Measurements from ENCODE around the gene KCNQ1OT1.

The KCNQ1OT1 gene

DNA sequence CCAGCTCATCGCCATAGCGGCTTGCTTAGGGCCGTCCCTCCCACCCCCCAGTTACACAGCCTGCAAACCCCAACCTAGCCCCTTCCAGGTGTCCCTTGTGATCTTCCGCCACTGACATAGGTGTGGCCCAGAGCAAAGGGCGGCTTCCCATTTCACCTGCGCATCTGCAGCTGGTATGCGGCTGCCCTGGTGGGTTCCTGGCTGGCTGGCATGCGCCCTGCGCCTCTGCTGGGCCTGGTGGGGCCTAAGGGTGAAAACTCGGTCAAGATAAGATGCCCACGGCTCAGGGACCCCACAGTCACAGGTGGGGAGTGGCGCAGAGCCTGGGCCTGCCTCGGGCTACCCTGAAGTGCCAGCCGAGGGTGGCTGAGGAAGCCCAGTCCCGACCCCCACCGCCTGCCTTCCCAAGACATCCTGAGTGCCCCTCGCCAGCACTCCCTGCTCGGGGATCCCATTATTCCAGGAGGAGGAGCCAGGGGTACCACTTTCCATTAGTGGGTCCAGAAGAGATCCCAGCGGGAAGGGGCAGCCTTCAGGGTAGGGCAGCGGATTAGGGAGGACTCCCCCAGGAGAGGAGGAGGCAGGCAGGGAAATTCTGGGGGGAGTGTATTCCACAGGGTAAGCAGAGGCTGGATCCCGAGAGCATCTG lies 36.9 kb upstream of the KCNQ1OT1 start:
- DNase-seq = no peak

DNA sequence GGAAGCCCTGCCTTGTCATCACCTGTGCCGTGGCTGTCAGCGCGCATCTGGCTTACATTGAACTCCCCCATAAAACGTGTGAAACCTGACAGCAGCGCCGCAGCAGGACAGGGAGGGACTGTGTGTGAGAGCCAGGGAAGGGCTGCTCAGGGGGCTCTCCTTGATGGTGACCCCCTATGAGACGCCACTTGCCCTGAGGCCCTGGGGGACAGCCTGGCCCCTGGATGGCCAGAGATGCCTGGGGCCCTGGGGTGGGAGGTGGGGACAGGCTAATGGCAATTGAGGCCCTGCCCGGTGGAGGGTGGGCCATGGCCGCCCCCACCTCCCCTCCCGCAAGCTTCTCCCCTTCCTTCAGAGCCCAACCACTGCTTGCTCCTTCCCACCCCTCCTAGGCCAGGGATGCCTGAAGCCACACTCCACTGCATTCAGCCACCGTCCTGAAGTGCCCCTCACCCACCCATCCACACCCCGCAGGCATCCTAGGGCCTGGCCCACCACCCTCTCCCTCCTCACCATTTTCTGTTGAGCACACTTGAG lies 35.3 kb upstream of the KCNQ1OT1 start:
- no peak for DNase-seq

DNA sequence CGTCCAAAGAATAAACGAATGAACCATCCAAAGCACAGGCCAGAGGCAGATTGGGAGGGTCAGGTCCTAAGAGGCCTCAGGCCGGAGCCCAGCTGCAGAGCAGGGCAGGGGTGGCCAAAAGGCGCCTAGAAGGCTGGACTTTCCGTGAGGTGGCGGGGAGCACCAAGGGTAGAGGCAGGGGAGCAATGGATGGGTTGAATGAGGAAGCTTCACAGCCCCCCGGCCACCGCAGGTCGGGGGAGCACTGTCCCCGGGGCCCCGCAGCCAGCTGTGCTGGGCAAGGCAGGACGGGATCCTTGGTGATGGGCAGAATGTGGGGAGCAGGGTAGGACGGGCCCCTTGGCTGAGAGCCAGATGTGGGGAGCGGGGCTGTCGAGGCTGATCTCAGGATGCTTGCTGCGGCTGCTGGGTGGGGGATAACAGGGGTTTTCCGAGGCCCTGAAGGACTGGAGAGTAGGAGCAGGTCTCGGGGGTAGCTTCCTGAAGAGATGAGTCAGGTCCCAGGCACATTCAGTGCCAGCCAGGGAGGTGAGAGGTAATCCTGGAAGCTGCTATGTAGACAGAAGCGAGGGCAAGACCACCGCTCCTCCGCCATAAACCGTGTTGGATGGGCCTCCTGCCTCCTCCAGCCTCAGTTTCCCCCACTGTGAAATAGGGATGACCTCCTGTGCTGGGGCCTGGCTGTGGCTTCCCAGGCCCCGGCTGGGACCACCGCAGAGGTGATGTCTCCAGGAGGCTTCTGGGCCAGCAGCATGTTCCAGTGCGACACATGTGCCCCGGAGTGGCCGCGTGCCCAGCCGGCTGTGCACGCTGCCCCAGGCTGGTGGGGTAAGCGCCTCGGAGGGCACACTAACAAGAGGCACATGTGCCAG lies 34.6 kb upstream of the KCNQ1OT1 start:
- DNase-seq = no peak

DNA sequence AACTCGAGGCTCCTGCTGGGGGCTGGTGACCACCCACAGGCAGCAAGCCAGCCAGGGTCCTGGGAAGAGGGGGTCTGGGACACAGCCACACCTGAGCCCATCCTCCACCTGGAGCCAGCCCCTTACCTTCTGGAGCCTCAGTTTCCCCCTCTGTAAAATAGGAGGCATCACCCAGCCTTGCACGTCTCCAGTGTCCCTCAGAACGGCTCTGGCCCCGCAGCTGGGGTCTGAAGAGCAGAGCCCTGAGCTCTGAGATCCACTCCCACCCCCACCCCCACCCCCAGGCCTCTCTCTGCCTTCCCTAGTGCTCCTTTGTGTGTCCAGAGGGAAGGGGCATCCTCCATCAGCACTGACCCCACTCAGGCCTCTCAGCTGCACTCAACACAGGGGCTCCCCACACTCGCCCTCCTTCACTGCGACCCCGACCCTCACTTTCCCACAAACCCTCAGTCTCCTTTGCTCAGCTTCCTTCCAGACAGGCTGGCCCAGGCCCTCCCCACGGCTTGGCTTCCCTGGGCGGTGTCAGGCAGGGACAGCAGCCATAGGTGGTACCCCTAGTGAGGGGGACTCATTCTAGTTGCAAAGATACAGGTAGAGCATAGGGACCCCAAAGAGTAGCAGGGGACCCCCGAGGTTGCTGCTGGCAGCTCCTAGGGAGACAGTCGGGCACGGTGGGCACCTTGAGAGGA lies 33.3 kb upstream of the KCNQ1OT1 start:
- DNase-seq = no peak

DNA sequence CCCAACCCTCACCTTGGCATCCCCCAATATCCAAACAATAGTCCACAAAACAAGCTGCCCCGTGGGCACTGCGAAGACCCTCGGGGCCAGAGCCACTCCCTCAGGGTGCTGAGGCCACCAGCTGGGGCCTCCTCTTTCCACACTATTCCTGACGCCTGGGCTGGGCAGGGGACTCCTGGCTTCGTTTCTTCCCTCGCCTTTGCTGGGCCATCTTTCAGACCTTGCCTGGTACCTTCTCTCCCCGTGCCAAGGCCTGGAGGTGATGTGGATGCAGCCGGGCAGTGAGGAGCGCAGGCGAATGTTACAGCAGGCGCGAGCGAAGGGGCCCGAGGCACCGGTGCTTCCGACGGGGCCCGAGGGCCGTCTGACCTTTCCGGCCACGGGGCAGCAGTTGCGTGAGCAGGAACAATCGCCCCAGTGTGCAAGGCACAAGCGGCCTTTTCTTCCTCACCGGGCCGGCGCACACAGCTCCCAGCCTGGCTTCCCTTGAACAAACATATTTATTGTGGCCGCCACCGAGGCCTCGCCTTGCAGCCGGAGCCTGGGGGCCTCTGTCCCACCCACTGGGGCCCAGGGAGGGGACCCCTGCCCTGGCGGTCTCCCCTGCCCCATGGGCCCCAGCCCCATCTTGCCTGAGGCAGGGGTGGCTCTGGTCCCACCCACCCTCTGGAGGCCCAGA lies 32.6 kb upstream of the KCNQ1OT1 start:
- no peak for DNase-seq

DNA sequence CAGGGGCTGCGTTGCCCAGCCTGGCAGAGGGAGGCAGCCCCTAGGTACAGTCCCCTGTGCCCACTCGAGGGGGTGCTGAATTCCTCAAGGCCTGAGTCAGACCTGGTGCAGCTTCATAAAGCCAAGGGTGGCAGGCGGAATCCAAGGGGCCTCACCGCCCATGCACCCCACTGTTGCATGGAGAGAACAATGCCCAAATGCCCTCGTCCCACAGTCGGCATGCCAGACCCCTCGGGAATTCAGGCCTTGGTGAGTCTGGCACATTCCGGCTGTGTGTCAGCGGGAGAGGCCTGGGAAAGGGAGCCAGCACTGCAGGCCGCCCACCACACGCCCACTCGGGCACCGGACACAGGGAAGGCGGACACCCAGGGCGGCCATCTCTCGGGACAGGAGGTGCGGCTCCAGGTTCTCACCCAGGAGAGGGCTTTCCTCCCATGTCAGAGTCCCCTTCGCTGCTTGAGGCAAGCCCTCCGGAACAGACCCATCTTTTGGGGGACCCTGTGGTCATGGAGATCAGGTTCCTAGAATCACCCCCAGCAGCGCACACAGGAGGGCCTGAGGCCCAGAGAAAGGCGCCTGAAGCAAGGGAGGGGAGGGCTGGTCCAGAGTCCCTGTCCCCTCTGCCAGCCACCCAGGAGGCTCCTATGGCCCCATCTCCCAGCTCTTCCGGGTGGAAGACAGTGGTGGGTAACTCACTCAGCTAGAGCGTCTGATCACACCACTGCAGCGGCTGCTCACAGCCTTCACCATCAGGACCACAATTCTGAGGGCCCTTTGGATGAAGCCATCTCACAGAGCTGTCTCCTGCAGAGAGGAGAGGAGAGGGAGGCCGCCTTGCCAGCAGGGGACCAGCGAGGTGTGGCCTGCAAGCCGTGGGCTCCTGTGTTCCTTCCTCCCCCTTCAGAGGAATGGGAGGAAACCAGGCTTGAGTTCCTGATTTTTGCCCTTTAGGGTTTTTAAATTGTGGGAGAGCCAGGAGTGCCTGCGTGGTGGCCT lies 31.6 kb upstream of the KCNQ1OT1 start:
- DNase-seq = no peak

DNA sequence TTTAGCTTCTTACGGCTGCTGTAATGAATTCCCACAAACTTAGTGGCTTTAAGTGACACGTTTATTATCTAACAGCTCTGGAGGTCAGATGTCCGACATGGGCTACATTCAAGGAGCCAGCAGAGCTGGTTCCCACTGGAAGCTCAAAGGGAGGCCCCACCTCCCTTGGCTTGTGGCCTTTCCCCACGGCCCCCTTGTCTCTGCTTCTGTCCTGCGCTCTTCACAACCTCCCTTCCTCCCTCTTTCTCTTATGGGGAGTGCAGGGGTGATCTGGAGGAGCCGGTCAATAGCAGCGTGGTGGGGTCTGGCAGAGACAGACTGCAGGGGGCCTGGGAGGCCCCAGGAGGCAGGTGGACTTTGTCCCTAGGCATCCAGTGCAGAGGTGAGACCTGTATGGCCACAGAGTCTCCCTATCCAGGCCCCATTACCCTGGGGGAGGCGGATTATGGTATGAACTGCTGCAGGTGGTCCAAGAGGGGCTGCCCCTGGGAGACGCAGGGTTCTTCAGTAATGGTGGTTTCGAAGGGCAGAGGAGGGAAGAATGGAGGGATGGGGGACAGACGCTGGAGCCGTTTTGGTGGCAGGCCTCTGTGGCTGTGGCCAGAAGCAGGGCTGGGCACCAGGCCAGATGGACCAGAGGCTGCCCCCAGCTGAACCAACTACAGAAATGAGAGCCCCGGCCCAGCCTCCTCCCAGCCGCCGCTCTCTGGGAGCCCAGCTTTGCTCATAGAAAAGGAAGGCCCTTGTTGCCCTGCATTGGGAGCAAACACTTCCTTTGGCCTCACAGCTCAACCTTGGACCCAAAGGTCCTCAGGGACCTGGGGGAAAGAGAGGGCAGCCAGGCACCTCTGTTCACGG lies 30.7 kb upstream of the KCNQ1OT1 start:
- no peak for DNase-seq

DNA sequence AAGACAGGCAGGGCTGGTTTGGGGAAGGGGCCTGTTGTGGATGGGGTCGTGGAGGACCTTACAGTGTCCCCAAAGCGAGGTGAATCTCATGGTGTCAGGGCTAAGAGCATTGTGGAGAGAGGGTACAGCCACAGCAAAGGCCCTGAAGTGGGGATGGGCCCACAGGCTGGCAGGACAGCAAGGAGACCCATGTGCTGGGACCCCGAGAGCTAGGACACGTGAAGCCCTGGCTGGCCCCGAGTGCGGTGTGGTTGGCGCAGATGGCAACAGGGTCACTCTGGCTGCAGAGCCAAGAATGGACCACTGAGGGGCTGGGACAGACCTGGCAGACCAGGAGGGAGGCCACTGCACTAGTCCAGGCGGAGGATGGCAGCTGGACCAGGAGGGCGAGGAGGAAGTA lies 30.0 kb upstream of the KCNQ1OT1 start:
- no peak for DNase-seq

DNA sequence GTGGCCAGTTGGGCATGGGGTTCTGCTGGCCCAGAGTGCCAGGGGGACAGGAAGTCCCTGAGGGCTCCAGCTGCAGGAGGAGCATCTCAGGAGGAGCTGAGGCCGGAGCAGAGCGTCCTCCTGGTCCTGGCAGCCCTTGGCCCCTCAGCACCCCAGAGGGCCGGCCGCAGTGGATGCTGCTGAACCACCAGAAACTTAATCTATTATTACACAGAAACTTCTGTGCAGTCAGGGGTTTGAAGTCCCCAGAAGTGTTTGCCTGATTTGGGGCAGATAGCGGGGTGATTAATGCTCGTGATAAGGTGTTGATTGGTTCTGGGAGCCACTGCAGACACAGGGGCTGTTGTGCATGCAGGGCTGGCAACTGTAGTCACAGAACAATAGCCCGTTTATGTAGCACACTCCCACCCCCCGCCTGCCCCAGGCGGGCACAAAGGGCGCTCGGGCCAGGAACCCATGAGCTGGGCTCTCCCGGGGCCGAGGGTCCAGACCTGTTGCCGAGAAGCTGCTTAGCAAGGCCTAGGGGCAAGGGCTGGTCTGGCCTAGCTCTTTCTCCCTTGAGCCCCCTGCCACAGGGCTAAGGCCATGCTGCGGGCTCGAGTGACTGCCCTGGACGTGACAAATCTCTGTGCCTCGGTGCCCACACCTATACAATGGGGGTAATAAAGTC lies 29.0 kb upstream of the KCNQ1OT1 start:
- DNase-seq = no peak

DNA sequence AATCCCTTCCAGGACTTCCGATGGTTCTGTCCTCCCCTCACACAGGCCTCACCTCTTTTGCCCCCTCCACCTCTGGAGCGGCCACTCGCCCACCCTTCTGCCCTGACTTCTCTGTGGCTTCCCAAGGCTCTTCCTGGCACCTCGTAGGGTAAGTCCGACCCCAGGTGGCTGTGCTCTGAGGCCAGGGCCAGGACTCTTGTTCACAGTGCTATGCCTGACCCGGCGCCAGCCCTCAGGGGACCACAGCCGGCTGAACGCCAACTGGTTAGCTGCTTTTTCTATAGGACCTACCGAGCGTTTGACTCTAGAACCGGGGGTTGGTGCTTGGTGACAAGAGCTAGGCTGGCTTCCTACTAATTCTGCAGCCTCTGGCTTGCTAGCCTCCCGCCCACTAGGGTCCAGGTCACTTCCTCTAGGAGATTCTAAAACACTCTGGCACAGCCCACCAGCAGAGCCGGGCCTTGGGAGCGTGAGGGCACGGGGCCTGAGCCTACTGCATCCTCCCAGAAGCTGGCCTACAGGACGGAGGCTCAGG lies 28.4 kb upstream of the KCNQ1OT1 start:
- DNase-seq = no peak

DNA sequence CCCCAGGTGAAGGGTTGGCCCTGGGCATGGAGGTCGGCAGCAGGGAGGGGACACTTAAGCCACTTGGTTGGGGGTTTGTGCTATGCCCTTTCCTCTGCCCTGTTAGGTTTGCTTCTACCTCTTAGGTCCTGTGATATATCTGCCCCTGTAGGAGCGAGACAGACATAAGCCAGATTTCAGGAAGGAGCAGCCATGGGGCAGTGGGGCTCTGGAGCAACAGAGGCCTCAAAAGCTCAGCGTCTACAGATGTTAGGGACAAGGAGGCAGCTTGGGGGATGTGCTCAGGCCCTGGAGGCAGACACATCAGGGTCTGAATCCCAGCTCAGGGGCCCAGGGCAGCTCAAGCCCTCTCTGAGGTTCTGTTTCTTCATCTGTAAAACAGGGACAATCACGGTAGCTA lies 27.2 kb upstream of the KCNQ1OT1 start:
- DNase-seq = no peak

DNA sequence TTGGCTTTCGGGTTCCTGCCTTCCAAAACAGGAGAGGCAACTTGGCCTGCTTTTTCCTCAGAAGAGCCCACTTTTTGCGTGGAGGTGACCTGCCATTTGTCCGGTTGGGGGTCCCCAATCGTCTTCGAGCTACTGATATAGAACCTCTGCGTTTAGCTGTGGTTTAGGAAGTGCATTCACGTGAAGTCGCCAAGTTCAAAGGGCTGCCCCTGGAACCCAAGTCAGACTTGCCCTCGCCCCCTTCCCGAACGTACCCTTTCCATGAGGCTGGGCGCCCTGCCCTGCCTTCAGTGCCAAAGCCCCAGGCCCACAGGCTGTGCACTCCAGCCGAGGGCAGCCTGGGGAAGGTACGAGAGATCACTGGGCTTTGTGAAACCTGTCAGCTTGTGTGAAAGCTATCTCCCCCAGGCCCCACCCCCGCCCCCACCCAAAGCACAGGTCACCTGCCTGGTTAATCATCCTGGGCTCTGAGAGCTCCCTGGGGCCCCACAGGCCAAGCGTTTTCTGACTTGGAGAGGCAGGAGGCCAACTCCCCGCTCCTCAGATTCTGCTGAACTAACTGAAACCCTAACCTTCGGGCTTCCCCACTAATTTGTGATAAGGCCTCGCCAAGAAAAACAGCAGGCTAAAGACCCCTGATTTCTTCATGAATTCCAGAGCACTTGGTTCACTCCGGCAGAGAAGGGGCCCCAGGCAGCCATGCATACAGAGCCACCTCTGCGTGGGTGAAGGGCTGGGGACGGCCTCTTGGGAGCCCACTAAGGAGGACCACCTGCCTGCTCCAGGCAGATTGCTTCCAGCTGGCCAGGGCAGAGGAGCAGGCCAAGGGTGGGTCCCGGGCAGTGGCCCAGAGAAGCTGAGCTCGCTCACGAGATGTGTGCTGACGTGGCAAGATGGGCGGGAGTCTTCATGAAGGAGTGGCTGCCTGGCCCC lies 25.8 kb upstream of the KCNQ1OT1 start:
- DNase-seq = no peak

DNA sequence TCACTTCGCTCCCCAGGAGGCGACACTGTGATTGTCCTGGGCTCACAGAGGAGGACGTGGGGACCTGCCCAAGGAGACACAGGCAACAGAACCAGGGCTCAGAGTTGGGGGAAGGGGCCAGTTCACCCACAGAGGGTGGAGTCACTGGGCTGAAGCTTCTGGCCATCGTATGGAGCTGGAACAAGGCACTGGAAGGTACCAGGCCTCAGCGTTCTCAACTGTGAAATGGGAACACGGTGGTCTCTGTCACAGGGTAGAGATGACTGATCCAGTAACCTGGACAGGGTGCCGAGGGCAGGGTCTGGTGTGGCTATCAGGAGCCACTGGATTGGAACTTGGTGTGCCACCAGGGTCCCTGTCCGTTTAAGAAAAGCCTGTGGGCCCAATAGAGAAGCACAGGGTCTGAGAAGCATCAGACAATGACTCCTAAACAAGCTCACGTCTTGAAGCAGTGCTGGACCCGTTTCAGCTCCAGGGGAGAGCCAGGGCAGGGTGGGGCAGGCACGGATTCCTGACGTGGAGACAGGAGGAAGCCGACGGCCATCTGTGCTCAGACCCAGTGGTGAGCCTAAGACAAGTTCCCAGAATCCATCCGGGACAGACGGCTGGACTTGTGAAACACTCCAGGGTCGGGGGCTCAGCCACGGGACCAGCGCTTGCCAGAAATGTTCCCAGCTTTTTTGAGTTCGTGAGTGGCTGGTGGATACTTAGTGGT lies 25.0 kb upstream of the KCNQ1OT1 start:
- DNase-seq = no peak

DNA sequence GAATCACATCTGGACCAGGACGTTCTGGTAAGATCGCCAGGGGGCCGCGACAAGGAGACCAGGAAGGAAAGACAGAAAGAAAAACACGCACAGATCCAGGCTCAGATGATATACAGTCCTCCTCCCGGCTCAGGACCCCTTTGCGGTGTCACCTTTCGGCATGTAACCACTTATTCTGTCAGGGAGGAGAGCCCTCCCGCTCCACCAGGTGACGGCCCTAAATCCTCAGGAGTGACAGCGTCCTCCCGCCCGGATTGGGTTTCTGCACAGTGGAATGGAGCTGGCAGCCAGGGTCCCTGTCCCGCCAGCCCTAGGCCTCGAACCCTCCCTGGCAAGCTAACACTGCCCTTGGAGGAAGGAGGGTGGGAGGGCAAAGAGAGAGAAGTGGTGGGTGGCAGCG lies 24.3 kb upstream of the KCNQ1OT1 start:
- no peak for DNase-seq

DNA sequence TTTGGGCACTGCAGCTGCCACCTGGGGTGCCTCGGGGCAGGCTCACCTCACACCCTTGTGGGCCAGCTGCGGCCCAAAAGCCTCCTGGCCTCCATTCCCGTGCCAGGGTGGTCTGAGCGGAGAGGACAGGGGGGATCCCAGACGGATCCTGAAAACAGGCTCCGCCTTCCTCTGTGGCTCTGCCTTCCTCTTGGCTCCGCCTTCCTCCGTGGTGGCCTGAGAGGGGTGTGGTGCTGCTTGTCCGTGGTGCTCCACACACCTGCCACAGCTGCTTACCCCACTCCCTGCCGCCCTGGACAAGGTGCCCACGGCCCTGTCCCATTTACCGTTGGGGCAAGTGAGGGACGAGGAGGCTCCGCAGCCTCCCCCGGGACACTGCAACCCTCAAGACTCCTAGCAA lies 23.2 kb upstream of the KCNQ1OT1 start:
- DNase-seq = no peak

DNA sequence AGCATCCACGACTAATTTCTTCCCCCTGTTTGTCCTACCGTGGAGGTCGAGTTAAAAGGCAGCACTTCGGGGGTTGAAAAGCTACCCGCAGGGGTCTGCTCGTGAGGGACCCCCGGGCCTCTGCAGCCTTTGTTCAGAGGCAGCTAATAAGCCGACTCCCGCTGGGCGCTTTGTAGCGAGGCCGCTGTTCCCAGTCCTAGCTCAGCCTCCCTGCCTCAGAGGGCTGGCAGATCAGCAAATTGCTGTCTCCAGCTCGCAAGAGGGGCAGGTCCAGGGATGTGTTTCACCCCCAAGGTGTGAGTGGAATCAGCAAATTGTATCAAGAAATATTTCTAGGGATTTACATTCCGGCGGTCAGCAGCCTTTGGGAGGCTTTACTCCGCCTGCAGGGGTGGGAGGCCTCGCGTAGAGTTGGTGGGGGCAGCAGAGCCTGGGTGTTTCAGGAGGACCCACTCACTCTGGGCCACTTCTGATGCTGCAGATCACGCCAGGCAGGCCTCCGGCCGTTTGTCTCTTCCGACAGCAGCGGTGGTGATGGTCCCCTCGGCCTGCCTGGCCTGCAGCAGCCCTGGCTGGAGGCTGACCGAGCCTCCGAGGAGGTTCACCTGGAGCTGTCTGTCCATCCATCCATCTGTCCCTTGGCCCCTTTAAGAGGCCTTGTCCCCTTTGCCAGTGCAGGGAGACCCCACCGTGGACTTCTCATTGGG lies 21.6 kb upstream of the KCNQ1OT1 start:
- DNase-seq = no peak

DNA sequence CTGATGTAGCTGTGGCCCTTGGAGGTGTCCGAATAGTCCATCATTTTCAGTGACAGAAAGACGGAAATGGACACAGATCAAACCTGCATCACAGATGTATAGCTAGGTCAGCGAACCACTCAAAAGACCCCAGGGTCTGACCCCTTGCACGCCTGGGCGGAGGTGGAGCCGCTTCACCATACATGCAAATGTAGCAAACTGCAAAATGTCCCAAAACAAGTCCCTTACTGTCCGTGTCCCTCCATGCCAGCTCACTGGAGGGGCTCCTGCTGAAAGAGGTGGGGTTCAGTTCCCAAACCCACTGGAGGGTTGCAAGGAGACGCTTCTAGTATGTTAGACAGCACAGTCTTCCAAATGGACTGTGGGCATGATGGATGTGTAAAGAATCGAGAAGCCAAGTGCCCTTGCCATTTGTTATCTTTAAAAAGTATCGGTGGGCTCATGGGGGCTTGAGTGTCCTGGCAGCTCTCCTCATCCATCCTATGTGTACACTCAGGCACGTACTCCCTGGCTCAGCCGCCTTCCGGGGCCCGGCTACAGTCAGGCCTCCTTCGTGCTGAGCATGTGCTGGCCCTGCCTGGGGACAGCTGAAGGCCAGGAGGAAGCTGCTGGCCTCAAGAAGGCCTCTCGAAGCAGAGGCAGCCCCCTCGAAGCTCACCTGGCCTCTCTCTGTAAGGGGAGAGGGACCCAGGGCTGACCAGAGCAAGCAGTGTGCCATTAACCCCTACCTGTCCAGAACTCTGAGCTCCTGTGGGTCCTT lies 20.2 kb upstream of the KCNQ1OT1 start:
- DNase-seq = no peak
